ENCODE measurements around the gene CD180.
A peak's percentile ranks its signal among the peaks of the same experiment; 100 is the strongest.
"Not testable (repeated sequence)": the region's sequence is repeated elsewhere in the genome, so short reads cannot be mapped to it uniquely, and the experiment has no call there.

CD180 gene

GRCh38 chr5:67173351-67173750, 23.2 kb downstream of the CD180 start:
- H3K4me3 ChIP-seq (ENCODE audit: low read depth, low read length); H3K27me3 ChIP-seq (ENCODE audit: insufficient read depth, low read length); H3K4me1 ChIP-seq (ENCODE audit: control insufficient read depth, insufficient read depth, low read length, unreplicated experiment); H3K27ac ChIP-seq (ENCODE audit: low read depth, low read length); H3K36me3 ChIP-seq (ENCODE audit: insufficient read depth, low read length); H2AFZ ChIP-seq (ENCODE audit: low read length, unreplicated experiment); H3K79me2 ChIP-seq (ENCODE audit: control insufficient read depth, insufficient read depth, low read length, unreplicated experiment): not testable (repeated sequence)

GRCh38 chr5:67170767-67171166, 25.8 kb downstream of the CD180 start:
- no peaks in the 10 kb centered on the region for H3K27me3 ChIP-seq (ENCODE audit: insufficient read depth, low read length)
- H3K36me3 ChIP-seq (ENCODE audit: insufficient read depth, low read length): no peaks in the 10 kb centered on the region
- no peak overlapping the region for H2AFZ ChIP-seq (ENCODE audit: low read length, unreplicated experiment)
- H3K79me2 ChIP-seq (ENCODE audit: control insufficient read depth, insufficient read depth, low read length, unreplicated experiment): no peaks in the 10 kb centered on the region
- peaks cover 5% of the 10 kb centered on the region for H3K4me1 ChIP-seq (ENCODE audit: control insufficient read depth, insufficient read depth, low read length, unreplicated experiment)
- H3K4me3 ChIP-seq (ENCODE audit: low read depth, low read length): no peak overlapping the region
- no peak overlapping the region for H3K27ac ChIP-seq (ENCODE audit: low read depth, low read length)

- Histone ChIP-seq H3K79me2 (ENCODE audit: control insufficient read depth, insufficient read depth, low read length, unreplicated experiment) (no peaks in the 10 kb centered on the region), H3K27ac (ENCODE audit: low read depth, low read length) (no peak overlapping the region), H2AFZ (ENCODE audit: low read length, unreplicated experiment) (no peak overlapping the region), H3K36me3 (ENCODE audit: insufficient read depth, low read length) (no peaks in the 10 kb centered on the region), H3K27me3 (ENCODE audit: insufficient read depth, low read length) (no peaks in the 10 kb centered on the region), H3K4me1 (ENCODE audit: control insufficient read depth, insufficient read depth, low read length, unreplicated experiment) (peaks cover 5% of the 10 kb centered on the region), H3K4me3 (ENCODE audit: low read depth, low read length) (no peak overlapping the region)
Measured at GRCh38 chr5:67168069-67168468, 28.5 kb downstream of the CD180 start.

- H3K79me2 ChIP-seq (ENCODE audit: control insufficient read depth, insufficient read depth, low read length, unreplicated experiment): no peaks in the 10 kb centered on the region
- peak overlapping the region; percentile 39 for H2AFZ ChIP-seq (ENCODE audit: low read length, unreplicated experiment)
- H3K4me1 ChIP-seq (ENCODE audit: control insufficient read depth, insufficient read depth, low read length, unreplicated experiment): peaks cover 5% of the 10 kb centered on the region
- no peak overlapping the region for H3K27ac ChIP-seq (ENCODE audit: low read depth, low read length)
- no peaks in the 10 kb centered on the region for H3K36me3 ChIP-seq (ENCODE audit: insufficient read depth, low read length)
- peak overlapping the region; percentile 10; the same call in 1 of the 2 replicates for H3K4me3 ChIP-seq (ENCODE audit: low read depth, low read length)
- no peaks in the 10 kb centered on the region for H3K27me3 ChIP-seq (ENCODE audit: insufficient read depth, low read length)
Measured at GRCh38 chr5:67166460-67167285, 29.9 kb downstream of the CD180 start.

- no peak overlapping the region for H3K27ac ChIP-seq (ENCODE audit: low read depth, low read length)
- no peaks in the 10 kb centered on the region for H3K79me2 ChIP-seq (ENCODE audit: control insufficient read depth, insufficient read depth, low read length, unreplicated experiment)
- peak overlapping the region; percentile 39 for H2AFZ ChIP-seq (ENCODE audit: low read length, unreplicated experiment)
- peaks cover 13% of the 10 kb centered on the region for H3K4me1 ChIP-seq (ENCODE audit: control insufficient read depth, insufficient read depth, low read length, unreplicated experiment)
- H3K36me3 ChIP-seq (ENCODE audit: insufficient read depth, low read length): no peaks in the 10 kb centered on the region
- H3K4me3 ChIP-seq (ENCODE audit: low read depth, low read length): peak overlapping the region; percentile 10; the same call in 1 of the 2 replicates
- H3K27me3 ChIP-seq (ENCODE audit: insufficient read depth, low read length): no peaks in the 10 kb centered on the region
Measured at GRCh38 chr5:67165526-67166459, 30.8 kb downstream of the CD180 start.

- H3K36me3 ChIP-seq (ENCODE audit: insufficient read depth, low read length): no peaks in the 10 kb centered on the region
- no peak overlapping the region for H3K4me3 ChIP-seq (ENCODE audit: low read depth, low read length)
- no peak overlapping the region for H3K27ac ChIP-seq (ENCODE audit: low read depth, low read length)
- peaks cover 18% of the 10 kb centered on the region for H3K4me1 ChIP-seq (ENCODE audit: control insufficient read depth, insufficient read depth, low read length, unreplicated experiment)
- H2AFZ ChIP-seq (ENCODE audit: low read length, unreplicated experiment): no peak overlapping the region
- H3K27me3 ChIP-seq (ENCODE audit: insufficient read depth, low read length): no peaks in the 10 kb centered on the region
- H3K79me2 ChIP-seq (ENCODE audit: control insufficient read depth, insufficient read depth, low read length, unreplicated experiment): no peaks in the 10 kb centered on the region
Measured at GRCh38 chr5:67164856-67165525, 31.6 kb downstream of the CD180 start.

GRCh38 chr5:67163863-67164595, 32.6 kb downstream of the CD180 start:
- Histone ChIP-seq H3K79me2 (ENCODE audit: control insufficient read depth, insufficient read depth, low read length, unreplicated experiment) (no peaks in the 10 kb centered on the region), H3K4me3 (ENCODE audit: low read depth, low read length) (no peak overlapping the region), H2AFZ (ENCODE audit: low read length, unreplicated experiment) (no peak overlapping the region), H3K27me3 (ENCODE audit: insufficient read depth, low read length) (no peaks in the 10 kb centered on the region), H3K27ac (ENCODE audit: low read depth, low read length) (no peak overlapping the region), H3K4me1 (ENCODE audit: control insufficient read depth, insufficient read depth, low read length, unreplicated experiment) (peaks cover 18% of the 10 kb centered on the region), H3K36me3 (ENCODE audit: insufficient read depth, low read length) (no peaks in the 10 kb centered on the region)

- H3K27me3 ChIP-seq (ENCODE audit: insufficient read depth, low read length): no peaks in the 10 kb centered on the region
- peaks cover 18% of the 10 kb centered on the region for H3K4me1 ChIP-seq (ENCODE audit: control insufficient read depth, insufficient read depth, low read length, unreplicated experiment)
- no peak overlapping the region for H3K27ac ChIP-seq (ENCODE audit: low read depth, low read length)
- no peaks in the 10 kb centered on the region for H3K36me3 ChIP-seq (ENCODE audit: insufficient read depth, low read length)
- no peak overlapping the region for H2AFZ ChIP-seq (ENCODE audit: low read length, unreplicated experiment)
- no peak overlapping the region for H3K4me3 ChIP-seq (ENCODE audit: low read depth, low read length)
- H3K79me2 ChIP-seq (ENCODE audit: control insufficient read depth, insufficient read depth, low read length, unreplicated experiment): no peaks in the 10 kb centered on the region
Measured at GRCh38 chr5:67163231-67163756, 33.3 kb downstream of the CD180 start.

GRCh38 chr5:67161767-67162166, 34.8 kb downstream of the CD180 start:
- Histone ChIP-seq H3K4me1 (ENCODE audit: control insufficient read depth, insufficient read depth, low read length, unreplicated experiment) (peaks cover 18% of the 10 kb centered on the region), H3K27ac (ENCODE audit: low read depth, low read length) (no peak overlapping the region), H3K4me3 (ENCODE audit: low read depth, low read length) (no peak overlapping the region), H3K27me3 (ENCODE audit: insufficient read depth, low read length) (no peaks in the 10 kb centered on the region), H3K36me3 (ENCODE audit: insufficient read depth, low read length) (no peaks in the 10 kb centered on the region), H2AFZ (ENCODE audit: low read length, unreplicated experiment) (no peak overlapping the region), H3K79me2 (ENCODE audit: control insufficient read depth, insufficient read depth, low read length, unreplicated experiment) (no peaks in the 10 kb centered on the region)

GRCh38 chr5:67160985-67161384, 35.6 kb downstream of the CD180 start:
- Histone ChIP-seq H2AFZ (ENCODE audit: low read length, unreplicated experiment) (no peak overlapping the region), H3K27ac (ENCODE audit: low read depth, low read length) (no peak overlapping the region), H3K4me1 (ENCODE audit: control insufficient read depth, insufficient read depth, low read length, unreplicated experiment) (peaks cover 13% of the 10 kb centered on the region), H3K27me3 (ENCODE audit: insufficient read depth, low read length) (no peaks in the 10 kb centered on the region), H3K79me2 (ENCODE audit: control insufficient read depth, insufficient read depth, low read length, unreplicated experiment) (no peaks in the 10 kb centered on the region), H3K4me3 (ENCODE audit: low read depth, low read length) (no peak overlapping the region), H3K36me3 (ENCODE audit: insufficient read depth, low read length) (no peaks in the 10 kb centered on the region)
